Duodenal mucosa (tissue), 2 donors: ENCODE results near the gene PARP8.
"Not testable (repeated sequence)": the region's sequence is repeated elsewhere in the genome, so short reads cannot be mapped to it uniquely, and the experiment has no call there.

Experiments
- H3K27ac ChIP-seq: one replicate; pipeline ENCODE4 v1.7.0; 2013; ENCODE audit warnings: low read depth, low read length
- H3K27me3 ChIP-seq, 2 donors: one replicate each; pipeline ENCODE4 v1.7.0; 2013; ENCODE audit warnings: low read length in 2 of 2, control low read depth in 1 of 2; ENCODE audit not compliant: insufficient read depth in 2 of 2, control insufficient read depth in 1 of 2
- H3K36me3 ChIP-seq, 2 donors: one replicate each; pipeline ENCODE4 v1.7.0; 2013; ENCODE audit warnings: low read length in 2 of 2, control low read depth in 1 of 2; ENCODE audit not compliant: insufficient read depth in 2 of 2, control insufficient read depth in 1 of 2
- H3K4me1 ChIP-seq, 2 donors: one replicate each; pipeline ENCODE4 v1.7.0; 2013; ENCODE audit warnings: low read length in 2 of 2, control low read depth in 1 of 2; ENCODE audit not compliant: insufficient read depth in 2 of 2, control insufficient read depth in 1 of 2
- H3K4me3 ChIP-seq, 2 donors: one replicate each; pipeline ENCODE4 v1.7.0; 2013; ENCODE audit warnings: low read length in 2 of 2, low read depth in 1 of 2
- H3K9ac ChIP-seq, 2 donors: one replicate each; pipeline ENCODE4 v1.7.0; 2013; ENCODE audit warnings: low read length in 2 of 2, low read depth in 1 of 2
- H3K9me3 ChIP-seq, 2 donors: one replicate each; pipeline ENCODE4 v1.7.0; 2013; ENCODE audit warnings: low read length in 2 of 2, control low read depth in 1 of 2; ENCODE audit not compliant: control insufficient read depth in 1 of 2

The PARP8 gene

GRCh38 chr5:50675385-50675784 is 8.9 kb downstream of the PARP8 start:
- Histone ChIP-seq H3K36me3 (no peaks in the 10 kb centered on the region), H3K27me3 (no peaks in the 10 kb centered on the region), H3K9me3 (no peaks in the 10 kb centered on the region), H3K9ac (no peak overlapping the region), H3K27ac (no peak overlapping the region), H3K4me3 (no peak overlapping the region), H3K4me1 (no peaks in the 10 kb centered on the region)

DNA sequence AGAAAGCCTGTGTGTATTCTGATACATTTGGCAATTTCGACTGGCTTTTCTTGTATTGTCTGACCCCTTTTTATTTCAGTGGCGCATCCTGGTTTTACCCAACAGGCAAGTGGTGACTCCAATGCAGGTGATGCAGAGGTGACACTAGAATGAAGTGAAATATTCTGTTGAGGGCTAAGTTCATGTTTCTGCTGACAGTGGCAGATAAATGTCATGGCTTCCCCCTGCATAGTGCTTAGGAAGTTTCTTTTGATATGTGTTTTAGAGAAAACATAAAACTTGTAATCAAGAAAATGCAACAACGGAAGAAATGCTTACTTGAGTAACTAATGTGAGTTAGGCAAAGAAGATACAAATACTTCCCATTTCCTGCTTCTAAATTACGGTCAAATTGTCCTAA is 13.1 kb downstream of the PARP8 start:
- H3K27me3 ChIP-seq, H3K4me3 ChIP-seq, H3K4me1 ChIP-seq, H3K9ac ChIP-seq, H3K36me3 ChIP-seq, H3K9me3 ChIP-seq, H3K27ac ChIP-seq: not testable (repeated sequence)

DNA sequence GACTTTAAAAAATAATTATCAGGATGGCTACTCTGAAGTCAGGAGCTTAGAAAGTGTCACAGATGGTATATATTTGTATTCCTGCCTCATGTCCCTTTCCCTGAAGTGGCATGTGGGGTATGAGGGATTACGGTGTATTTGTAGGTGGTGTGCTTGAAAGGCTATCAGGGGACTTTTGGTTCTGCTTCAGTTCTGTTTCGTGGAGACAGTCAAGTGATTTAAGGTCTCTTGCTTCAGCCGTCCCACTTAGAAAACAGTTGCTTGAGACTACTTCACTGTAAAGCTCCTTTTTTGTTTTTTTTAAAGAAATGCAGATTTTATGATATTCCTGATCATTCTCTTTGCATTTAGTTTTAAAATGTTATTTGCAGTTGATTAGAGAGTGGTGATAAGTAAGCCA is 18.3 kb downstream of the PARP8 start:
- Histone ChIP-seq H3K27me3 (no peaks in the 10 kb centered on the region), H3K9me3 (no peaks in the 10 kb centered on the region), H3K27ac (no peak overlapping the region)

GRCh38 chr5:50687548-50687947 is 21.1 kb downstream of the PARP8 start:
- Histone ChIP-seq H3K4me3 (no peak overlapping the region), H3K9ac (no peak overlapping the region), H3K9me3 (no peaks in the 10 kb centered on the region), H3K36me3 (no peaks in the 10 kb centered on the region), H3K4me1 (no peaks in the 10 kb centered on the region), H3K27me3 (no peaks in the 10 kb centered on the region), H3K27ac (no peak overlapping the region)

More for the DNA sequence above, 18.3 kb downstream of the PARP8 start:
- Histone ChIP-seq H3K9ac (no peak overlapping the region), H3K4me1 (no peaks in the 10 kb centered on the region), H3K36me3 (no peaks in the 10 kb centered on the region), H3K4me3 (no peak overlapping the region)

- Histone ChIP-seq H3K36me3 (no peaks in the 10 kb centered on the region), H3K4me3 (no peak overlapping the region), H3K27me3 (no peaks in the 10 kb centered on the region), H3K4me1 (peaks cover 0 to 12% of the 10 kb centered on the region in 2 donors), H3K9ac (no peak overlapping the region), H3K27ac (no peak overlapping the region), H3K9me3 (no peaks in the 10 kb centered on the region)
These were observed 25.1 kb downstream of the PARP8 start for GRCh38 chr5:50691399-50692016.

GRCh38 chr5:50694027-50694590 is 27.7 kb downstream of the PARP8 start:
- H3K9me3 ChIP-seq: no peaks in the 10 kb centered on the region
- H3K27me3 ChIP-seq: no peaks in the 10 kb centered on the region
- peaks cover 6 to 16% of the 10 kb centered on the region in 2 donors for H3K4me1 ChIP-seq
- no peaks in the 10 kb centered on the region for H3K36me3 ChIP-seq
- no peak overlapping the region for H3K4me3 ChIP-seq
- H3K9ac ChIP-seq: no peak overlapping the region
- H3K27ac ChIP-seq: no peak overlapping the region

DNA sequence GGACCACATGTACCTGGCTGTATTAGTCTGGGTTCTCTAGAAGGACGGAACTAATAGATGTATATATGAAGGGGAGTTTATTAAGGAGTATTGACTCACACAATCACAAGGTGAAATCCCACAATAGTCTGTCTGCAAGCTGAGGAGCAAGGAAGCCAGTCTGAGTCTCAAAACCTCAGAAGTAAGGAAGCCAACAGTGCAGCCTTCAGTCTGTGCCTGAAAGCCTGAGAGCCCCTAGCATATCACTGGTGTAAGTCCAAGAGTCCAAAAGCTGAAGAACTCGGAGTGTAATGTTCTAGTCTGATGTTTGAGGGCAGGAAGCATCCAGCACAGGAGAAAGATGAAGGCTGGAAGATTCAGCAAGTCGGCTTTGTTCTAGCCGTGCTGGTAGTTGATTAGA is 28.2 kb downstream of the PARP8 start:
- H3K9ac ChIP-seq, H3K9me3 ChIP-seq, H3K27me3 ChIP-seq, H3K36me3 ChIP-seq, H3K4me3 ChIP-seq, H3K27ac ChIP-seq: not testable (repeated sequence)
- H3K4me1 ChIP-seq: peaks cover 6 to 16% of the 10 kb centered on the region in 2 donors

- no peak overlapping the region for H3K4me3 ChIP-seq
These were observed 31.3 kb downstream of the PARP8 start for GRCh38 chr5:50697739-50698138.

GRCh38 chr5:50699737-50700136 is 33.3 kb downstream of the PARP8 start:
- H3K36me3 ChIP-seq: no peaks in the 10 kb centered on the region
- no peak overlapping the region for H3K4me3 ChIP-seq
- H3K9ac ChIP-seq: no peak overlapping the region
- no peaks in the 10 kb centered on the region for H3K27me3 ChIP-seq
- no peaks in the 10 kb centered on the region for H3K9me3 ChIP-seq
- H3K27ac ChIP-seq: no peak overlapping the region
- peaks cover 16 to 24% of the 10 kb centered on the region in 2 donors for H3K4me1 ChIP-seq

More at GRCh38 chr5:50697739-50698138, 31.3 kb downstream of the PARP8 start:
- Histone ChIP-seq H3K27ac (no peak overlapping the region), H3K4me1 (peaks cover 12 to 20% of the 10 kb centered on the region in 2 donors), H3K27me3 (no peaks in the 10 kb centered on the region), H3K36me3 (no peaks in the 10 kb centered on the region), H3K9ac (no peak overlapping the region), H3K9me3 (no peaks in the 10 kb centered on the region)

DNA sequence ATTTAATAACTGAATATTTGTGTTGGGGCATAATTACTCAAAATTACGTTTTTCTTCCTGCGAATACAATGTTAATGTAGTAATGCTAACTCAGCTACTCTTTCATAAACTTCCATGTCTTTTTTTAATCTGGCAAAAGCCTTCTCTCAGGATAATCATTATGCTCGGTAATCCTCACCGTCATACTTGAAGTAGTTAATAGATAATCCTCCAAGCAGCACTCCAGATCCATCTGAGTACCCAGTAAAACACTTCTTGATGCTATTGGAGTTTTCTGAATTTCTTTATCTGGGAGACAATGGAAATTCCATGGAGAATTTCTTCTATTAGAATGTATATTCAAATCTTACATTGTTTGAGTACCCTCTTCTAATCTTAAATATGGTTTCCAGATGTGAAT is 34.3 kb downstream of the PARP8 start:
- Histone ChIP-seq H3K4me1 (peaks cover 16% of the 10 kb centered on the region in 2 donors), H3K9ac (no peak overlapping the region)

More for the DNA sequence above, 34.3 kb downstream of the PARP8 start:
- H3K9me3 ChIP-seq: no peaks in the 10 kb centered on the region
- no peak overlapping the region for H3K4me3 ChIP-seq
- no peak overlapping the region for H3K27ac ChIP-seq
- H3K27me3 ChIP-seq: no peaks in the 10 kb centered on the region
- no peaks in the 10 kb centered on the region for H3K36me3 ChIP-seq
